Measurements from ENCODE around the gene CITED4.

Gene CITED4

GRCh38 chr1:40857737-40858136 lies 4.4 kb downstream of the CITED4 start:
- TF ChIP-seq CTCF (IDR thresholded peaks at IDR 0.05; ENCODE audit: low read length) (no peak), EZH2 (IDR thresholded peaks at IDR 0.05; ENCODE audit: borderline replicate concordance, low read length) (no peak)
- no peak overlapping the region for H2AFZ ChIP-seq (ENCODE audit: low read length)
- no peaks in the 10 kb centered on the region for H3K4me1 ChIP-seq (ENCODE audit: insufficient read depth, low read length, severe bottlenecking)
- no peak overlapping the region for H3K9ac ChIP-seq (ENCODE audit: low read length)
- no peaks in the 10 kb centered on the region for H3F3A ChIP-seq (ENCODE audit: insufficient read depth, low read length)
- no peaks in the 10 kb centered on the region for H3K36me3 ChIP-seq (ENCODE audit: insufficient read depth, low read length)
- no peaks in the 10 kb centered on the region for H3K9me2 ChIP-seq (ENCODE audit: low read depth, low read length)
- H3K4me3 ChIP-seq (ENCODE audit: low read depth, low read length, poor library complexity, severe bottlenecking): no peak overlapping the region
- H4K20me1 ChIP-seq (ENCODE audit: insufficient read depth, low read length): no peaks in the 10 kb centered on the region
- H3K4me2 ChIP-seq (ENCODE audit: low read length): no peak overlapping the region
- H3K9me3 ChIP-seq (ENCODE audit: low read length): no peaks in the 10 kb centered on the region
- H3K27me3 ChIP-seq (ENCODE audit: insufficient read depth, low read length): no peaks in the 10 kb centered on the region
- no peak overlapping the region for H3K27ac ChIP-seq (ENCODE audit: low read depth, low read length, poor library complexity, severe bottlenecking)
- H3K79me2 ChIP-seq (ENCODE audit: insufficient read depth, low read length): no peaks in the 10 kb centered on the region

- no peaks in the 10 kb centered on the region for H3K79me2 ChIP-seq (ENCODE audit: insufficient read depth, low read length)
These were observed 5.4 kb downstream of the CITED4 start for GRCh38 chr1:40856656-40857302.

GRCh38 chr1:40856116-40856515 lies 6.0 kb downstream of the CITED4 start:
- Histone ChIP-seq H3K9me2 (ENCODE audit: low read depth, low read length) (no peaks in the 10 kb centered on the region), H3K27me3 (ENCODE audit: insufficient read depth, low read length) (no peaks in the 10 kb centered on the region), H3K9ac (ENCODE audit: low read length) (no peak overlapping the region), H3K36me3 (ENCODE audit: insufficient read depth, low read length) (no peaks in the 10 kb centered on the region), H4K20me1 (ENCODE audit: insufficient read depth, low read length) (no peaks in the 10 kb centered on the region), H3K4me3 (ENCODE audit: low read depth, low read length, poor library complexity, severe bottlenecking) (no peak overlapping the region), H3F3A (ENCODE audit: insufficient read depth, low read length) (no peaks in the 10 kb centered on the region), H3K27ac (ENCODE audit: low read depth, low read length, poor library complexity, severe bottlenecking) (no peak overlapping the region), H3K4me1 (ENCODE audit: insufficient read depth, low read length, severe bottlenecking) (no peaks in the 10 kb centered on the region), H3K79me2 (ENCODE audit: insufficient read depth, low read length) (no peaks in the 10 kb centered on the region), H3K9me3 (ENCODE audit: low read length) (no peaks in the 10 kb centered on the region), H2AFZ (ENCODE audit: low read length) (no peak overlapping the region), H3K4me2 (ENCODE audit: low read length) (no peak overlapping the region)
- TF ChIP-seq EZH2 (IDR thresholded peaks at IDR 0.05; ENCODE audit: borderline replicate concordance, low read length) (no peak), CTCF (IDR thresholded peaks at IDR 0.05; ENCODE audit: low read length) (no peak)

More at GRCh38 chr1:40856656-40857302, 5.4 kb downstream of the CITED4 start:
- no peaks in the 10 kb centered on the region for H3K9me3 ChIP-seq (ENCODE audit: low read length)
- no peak overlapping the region for H3K4me3 ChIP-seq (ENCODE audit: low read depth, low read length, poor library complexity, severe bottlenecking)
- H3K27me3 ChIP-seq (ENCODE audit: insufficient read depth, low read length): no peaks in the 10 kb centered on the region
- no peak overlapping the region for H3K4me2 ChIP-seq (ENCODE audit: low read length)
- no peaks in the 10 kb centered on the region for H3K9me2 ChIP-seq (ENCODE audit: low read depth, low read length)
- no peak overlapping the region for H2AFZ ChIP-seq (ENCODE audit: low read length)
- H3K27ac ChIP-seq (ENCODE audit: low read depth, low read length, poor library complexity, severe bottlenecking): no peak overlapping the region
- H4K20me1 ChIP-seq (ENCODE audit: insufficient read depth, low read length): no peaks in the 10 kb centered on the region
- H3F3A ChIP-seq (ENCODE audit: insufficient read depth, low read length): no peaks in the 10 kb centered on the region
- no peaks in the 10 kb centered on the region for H3K4me1 ChIP-seq (ENCODE audit: insufficient read depth, low read length, severe bottlenecking)
- H3K9ac ChIP-seq (ENCODE audit: low read length): no peak overlapping the region
- H3K36me3 ChIP-seq (ENCODE audit: insufficient read depth, low read length): no peaks in the 10 kb centered on the region
- TF ChIP-seq EZH2 (IDR thresholded peaks at IDR 0.05; ENCODE audit: borderline replicate concordance, low read length) (no peak), CTCF (IDR thresholded peaks at IDR 0.05; ENCODE audit: low read length) (no peak)
